ENCODE results near the gene PMS1.
"Not testable (repeated sequence)": the region's sequence is repeated elsewhere in the genome, so short reads cannot be mapped to it uniquely, and the experiment has no call there.

Gene PMS1

GRCh38 chr2:189818249-189819038, 34.2 kb downstream of the PMS1 start:
- no peak for DNase-seq (ENCODE audit: low spot score)

- no peak for DNase-seq (ENCODE audit: low spot score)
Measured at GRCh38 chr2:189819297-189819704, 35.1 kb downstream of the PMS1 start.

- no peak for DNase-seq (ENCODE audit: low spot score)
Measured at GRCh38 chr2:189821953-189822748, 37.9 kb downstream of the PMS1 start.

- DNase-seq (ENCODE audit: low spot score), result no peak
Measured at GRCh38 chr2:189824694-189825396, 40.6 kb downstream of the PMS1 start.

- no peak for DNase-seq (ENCODE audit: low spot score)
Measured at GRCh38 chr2:189826039-189826438, 41.8 kb downstream of the PMS1 start.

GRCh38 chr2:189829102-189829833, 45.0 kb downstream of the PMS1 start:
- DNase-seq (ENCODE audit: low spot score), result no peak

GRCh38 chr2:189830510-189830909, 46.3 kb downstream of the PMS1 start:
- DNase-seq (ENCODE audit: low spot score), result no peak

GRCh38 chr2:189834059-189834458, 49.8 kb downstream of the PMS1 start:
- no peak for DNase-seq (ENCODE audit: low spot score)

- not testable (repeated sequence) for DNase-seq (ENCODE audit: low spot score)
Measured at GRCh38 chr2:189834642-189835041, 50.4 kb downstream of the PMS1 start.

- DNase-seq (ENCODE audit: low spot score), result no peak
Measured at GRCh38 chr2:189835855-189836558, 51.8 kb downstream of the PMS1 start.

- DNase-seq (ENCODE audit: low spot score), result no peak
Measured at GRCh38 chr2:189836644-189837043, 52.4 kb downstream of the PMS1 start.

- no peak for DNase-seq (ENCODE audit: low spot score)
Measured at GRCh38 chr2:189837326-189837725, 53.1 kb downstream of the PMS1 start.

- no peak for DNase-seq (ENCODE audit: low spot score)
Measured at GRCh38 chr2:189841019-189841418, 56.8 kb downstream of the PMS1 start.

GRCh38 chr2:189848276-189848675, 64.0 kb downstream of the PMS1 start:
- DNase-seq (ENCODE audit: low spot score), result no peak

- no peak for DNase-seq (ENCODE audit: low spot score)
Measured at GRCh38 chr2:189849550-189849949, 65.3 kb downstream of the PMS1 start.

GRCh38 chr2:189851174-189851826, 67.0 kb downstream of the PMS1 start:
- DNase-seq (ENCODE audit: low spot score), result no peak

- DNase-seq (ENCODE audit: low spot score), result no peak
Measured at GRCh38 chr2:189854187-189854586, 69.9 kb downstream of the PMS1 start.

GRCh38 chr2:189854940-189855339, 70.7 kb downstream of the PMS1 start:
- DNase-seq (ENCODE audit: low spot score), result no peak

GRCh38 chr2:189858291-189858690, 74.0 kb downstream of the PMS1 start:
- DNase-seq (ENCODE audit: low spot score), result no peak

GRCh38 chr2:189860161-189860560, 75.9 kb downstream of the PMS1 start:
- DNase-seq (ENCODE audit: low spot score), result no peak

- no peak for DNase-seq (ENCODE audit: low spot score)
Measured at GRCh38 chr2:189862751-189863150, 78.5 kb downstream of the PMS1 start.

All from hematopoietic multipotent progenitor cell treated with erythropoietin and hydrocortisone succinate and interleukin-3 and kit ligand, for 15 days (in vitro differentiated cells).